Activated CD4-positive, alpha-beta T cell treated with anti-CD3 and anti-CD28 coated beads, Interleukin-10, Interleukin-2, amounts not matched to agents 100 ng/mL and 50 ng/mL, durations not matched to agents 16 hours and 8 hours (primary cell): ENCODE data around the gene NEO1.

Experiments used
- DNase-seq: peaks from one replicate; pipeline ENCODE4 v3.0.0-alpha.2; 2020

The NEO1 gene

DNA sequence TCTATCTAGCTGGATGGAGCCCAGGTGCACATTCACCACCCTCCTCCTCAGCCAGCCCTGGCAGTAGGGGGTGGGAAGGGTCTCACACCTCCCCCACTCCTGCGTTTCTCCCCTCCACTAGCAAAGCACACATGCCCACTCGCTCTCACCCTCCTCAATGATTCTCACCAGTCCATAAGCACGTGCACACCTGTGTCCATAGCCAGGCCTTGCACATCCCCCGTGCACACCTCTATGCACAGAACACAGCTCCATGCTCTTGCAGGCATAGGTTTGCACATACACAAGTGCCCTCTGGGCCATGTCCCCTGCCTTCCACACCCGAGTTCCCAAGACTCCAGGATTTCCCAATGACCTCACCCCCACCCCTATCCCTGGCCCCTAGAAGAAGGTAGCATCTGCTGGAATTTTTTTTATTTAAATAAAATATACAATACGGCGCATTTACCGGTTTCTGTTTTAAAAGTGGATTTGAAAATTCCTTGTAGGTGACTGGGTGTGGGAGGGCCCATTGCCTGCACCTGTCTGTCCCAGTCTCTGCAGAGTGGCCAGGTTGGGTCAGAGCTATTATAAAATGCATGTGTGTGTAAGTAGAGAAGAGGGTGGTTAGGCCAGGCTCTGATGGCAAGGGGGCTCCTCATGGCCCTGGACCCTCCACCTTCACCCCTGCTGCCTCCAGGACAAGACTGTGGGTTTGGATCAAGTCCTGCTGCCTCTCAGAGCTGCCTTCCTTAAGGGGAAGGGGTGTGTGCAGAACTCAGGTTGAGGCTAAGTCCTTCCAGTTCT is 267.4 kb downstream of the NEO1 start:
- no peak for DNase-seq

DNA sequence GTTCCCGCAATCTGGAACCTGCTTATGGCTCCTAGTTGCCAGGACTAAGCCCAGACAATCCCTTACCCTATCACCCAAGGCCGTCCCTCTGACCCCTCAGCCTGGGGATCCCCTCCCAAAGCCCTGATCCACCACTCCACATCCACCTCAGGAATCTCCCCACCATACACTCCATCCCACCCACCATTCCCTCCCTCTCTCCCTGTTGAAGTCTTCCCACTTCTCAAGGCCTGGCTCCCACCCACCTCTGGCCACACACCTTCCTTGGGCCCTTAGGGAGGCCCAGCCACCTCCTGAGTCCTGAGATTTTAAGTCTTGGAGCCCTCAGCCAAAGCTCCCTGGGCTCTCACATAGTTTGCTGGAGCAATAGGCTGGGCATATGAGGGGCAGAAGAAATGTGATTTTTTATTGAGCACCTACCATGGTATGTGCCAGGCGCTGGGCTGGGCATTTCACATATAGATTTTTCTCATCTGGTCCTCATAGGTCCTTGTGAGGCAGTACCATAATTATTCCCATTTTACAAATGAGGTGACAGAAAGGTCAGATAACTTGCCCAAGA is 268.4 kb downstream of the NEO1 start:
- DNase-seq, result no peak

DNA sequence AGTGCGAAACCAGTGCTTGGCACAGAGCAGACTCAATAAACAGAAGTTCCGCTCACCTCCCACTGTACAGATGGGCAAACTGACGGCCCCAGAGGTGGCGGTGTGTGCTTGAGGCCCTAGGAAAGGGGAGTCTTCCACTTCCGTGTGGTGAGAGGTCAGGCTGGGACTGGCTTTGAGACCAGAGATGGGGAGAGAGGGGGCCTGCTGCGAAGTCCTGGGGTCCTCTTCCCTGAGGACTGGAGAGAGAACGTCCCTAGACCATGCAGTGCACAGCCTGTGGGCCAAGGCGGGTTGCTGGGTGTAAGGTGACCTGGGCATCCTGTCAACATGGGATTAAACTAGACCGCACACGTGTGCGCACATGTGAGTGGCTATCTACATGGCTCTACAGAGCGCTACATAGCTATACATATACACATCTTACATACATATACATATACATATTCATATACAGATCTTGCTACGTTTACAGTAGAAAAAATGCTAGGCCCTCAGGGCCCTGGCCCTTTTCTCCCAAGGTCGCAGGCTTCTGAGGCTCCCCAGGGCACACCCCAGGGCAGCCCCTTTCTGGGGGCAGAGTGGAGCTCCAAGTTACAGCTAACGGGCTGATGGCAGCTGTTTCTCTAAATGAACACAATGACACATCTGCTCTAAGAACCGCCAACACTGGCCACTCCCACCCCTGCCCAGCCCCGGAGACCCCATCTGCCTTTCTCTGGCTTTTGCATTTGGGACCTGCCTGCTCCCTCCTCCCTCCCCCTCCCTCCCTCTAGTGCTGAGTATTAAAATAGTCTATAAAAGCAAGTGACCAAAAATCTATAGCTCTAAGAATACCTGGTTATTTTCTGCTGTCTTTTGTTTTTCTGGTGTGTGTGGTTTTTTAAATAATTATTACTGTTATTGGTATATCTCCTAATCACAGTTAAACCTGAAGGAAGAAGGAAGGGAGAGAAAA is 269.5 kb downstream of the NEO1 start:
- DNase-seq, result no peak

DNA sequence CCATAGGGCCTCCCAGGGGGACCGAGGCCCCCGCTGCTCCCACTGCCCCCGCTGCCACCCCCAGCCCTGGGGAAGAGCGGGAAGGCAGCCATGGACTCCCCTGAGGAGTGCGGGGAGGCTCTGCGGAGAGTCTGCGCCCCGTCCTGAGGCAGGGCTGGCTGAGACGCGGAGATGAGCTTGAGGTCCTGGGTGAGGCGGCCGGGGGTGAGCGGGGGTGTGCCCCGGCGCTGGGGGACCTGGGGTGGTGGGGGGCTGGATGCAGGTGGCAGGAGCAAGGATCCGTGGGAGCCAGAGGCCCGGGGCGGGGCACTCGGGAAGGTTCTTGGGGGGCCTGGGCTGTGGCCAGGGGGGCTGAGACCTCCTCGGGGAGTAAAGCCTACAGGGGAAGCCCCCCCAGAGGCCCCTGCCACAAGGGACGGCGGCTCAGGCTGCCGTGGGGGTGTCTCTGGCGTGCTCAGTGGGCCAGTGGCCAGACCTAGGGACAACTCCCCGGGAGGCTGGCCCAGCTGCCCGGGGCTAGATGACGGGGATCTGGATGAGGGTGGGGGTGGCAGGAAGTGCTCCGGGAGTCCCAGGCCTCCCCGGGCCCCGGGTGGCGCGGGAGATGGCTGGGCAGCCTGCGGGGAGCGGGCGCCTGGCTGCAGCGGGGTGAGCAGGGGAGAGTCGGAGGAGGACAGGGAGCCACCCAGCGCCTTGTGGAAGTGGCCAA is 270.6 kb downstream of the NEO1 start:
- DNase-seq, result no peak

DNA sequence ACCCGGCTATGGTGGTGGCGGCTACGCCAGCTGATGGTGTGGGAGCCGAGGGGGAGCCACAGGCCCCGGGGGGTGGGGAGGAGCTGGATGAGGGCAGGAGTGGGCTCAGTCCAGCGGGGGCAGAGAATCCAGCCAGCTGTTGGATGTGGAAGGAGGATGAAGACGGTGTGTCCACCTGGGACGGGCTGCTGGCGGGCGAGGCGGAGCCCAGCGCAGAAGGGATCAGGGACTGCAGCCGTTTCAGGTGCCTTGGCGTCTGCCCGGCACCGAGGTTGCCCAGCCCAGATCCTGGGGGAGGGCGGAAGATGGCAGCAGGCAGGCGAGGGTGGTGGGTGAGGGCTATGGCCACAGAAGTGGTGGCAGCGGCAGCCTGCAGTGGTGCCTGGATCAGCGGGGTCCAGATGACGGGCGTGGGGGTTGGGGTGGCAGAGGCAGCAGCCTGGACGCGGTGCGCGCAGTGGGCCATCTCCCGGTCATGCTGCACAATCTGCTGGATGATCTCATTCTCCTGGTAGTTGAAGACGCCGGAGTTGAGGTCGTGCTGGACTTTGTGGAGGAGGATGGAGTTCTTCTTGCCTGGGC is 271.2 kb downstream of the NEO1 start:
- DNase-seq, result no peak

DNA sequence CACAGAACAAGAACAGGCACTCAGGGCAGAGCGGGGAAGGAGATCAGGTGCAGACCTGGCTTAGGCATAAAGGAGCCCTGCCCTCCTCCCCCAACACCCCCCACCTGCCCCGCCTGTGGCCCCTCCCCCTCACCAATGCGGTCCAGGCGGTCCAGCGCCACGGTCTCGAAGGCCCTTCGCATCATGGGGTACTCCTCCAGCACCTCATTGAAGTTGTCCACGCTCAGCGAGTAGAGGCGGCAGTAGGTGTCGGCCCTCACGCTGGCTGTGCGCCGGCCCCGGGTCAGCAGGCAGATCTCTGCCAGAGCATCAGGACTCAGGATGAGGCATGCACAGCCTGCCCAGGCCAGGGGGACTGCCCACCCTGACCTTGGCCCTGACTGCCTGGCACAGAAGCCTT is 271.7 kb downstream of the NEO1 start:
- no peak for DNase-seq

DNA sequence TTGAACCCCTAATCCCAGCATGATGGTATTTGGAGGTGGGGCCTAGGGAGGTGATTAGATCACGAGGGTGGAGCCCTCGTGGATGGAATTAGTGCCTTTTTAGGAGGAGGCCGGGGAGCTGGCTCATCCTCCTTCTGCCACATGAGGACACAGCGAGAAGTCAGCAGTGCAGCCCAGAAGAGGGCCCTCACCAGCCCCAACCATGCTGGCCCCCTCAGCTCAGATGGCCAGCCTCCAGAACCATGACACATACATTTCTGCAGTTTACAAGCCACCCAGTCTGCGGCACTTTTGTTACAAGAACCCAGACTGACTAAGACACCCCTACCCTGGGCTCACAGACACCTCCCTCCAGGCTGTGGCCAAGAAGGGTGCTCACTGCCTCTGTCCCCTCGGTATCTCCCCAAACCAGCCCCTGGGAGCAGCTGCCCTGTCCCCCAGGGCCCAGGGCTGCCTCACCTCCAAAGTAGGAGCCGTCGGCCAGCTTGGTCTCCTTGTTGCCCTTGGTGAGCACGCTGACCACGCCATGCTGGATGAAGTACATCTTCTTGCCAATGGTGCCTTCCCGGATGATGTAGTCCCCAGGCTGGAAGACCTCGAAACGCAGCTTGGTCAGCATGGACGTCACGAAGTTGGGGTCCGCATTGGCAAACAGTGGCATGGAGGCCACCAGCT is 272.4 kb downstream of the NEO1 start:
- no peak for DNase-seq

DNA sequence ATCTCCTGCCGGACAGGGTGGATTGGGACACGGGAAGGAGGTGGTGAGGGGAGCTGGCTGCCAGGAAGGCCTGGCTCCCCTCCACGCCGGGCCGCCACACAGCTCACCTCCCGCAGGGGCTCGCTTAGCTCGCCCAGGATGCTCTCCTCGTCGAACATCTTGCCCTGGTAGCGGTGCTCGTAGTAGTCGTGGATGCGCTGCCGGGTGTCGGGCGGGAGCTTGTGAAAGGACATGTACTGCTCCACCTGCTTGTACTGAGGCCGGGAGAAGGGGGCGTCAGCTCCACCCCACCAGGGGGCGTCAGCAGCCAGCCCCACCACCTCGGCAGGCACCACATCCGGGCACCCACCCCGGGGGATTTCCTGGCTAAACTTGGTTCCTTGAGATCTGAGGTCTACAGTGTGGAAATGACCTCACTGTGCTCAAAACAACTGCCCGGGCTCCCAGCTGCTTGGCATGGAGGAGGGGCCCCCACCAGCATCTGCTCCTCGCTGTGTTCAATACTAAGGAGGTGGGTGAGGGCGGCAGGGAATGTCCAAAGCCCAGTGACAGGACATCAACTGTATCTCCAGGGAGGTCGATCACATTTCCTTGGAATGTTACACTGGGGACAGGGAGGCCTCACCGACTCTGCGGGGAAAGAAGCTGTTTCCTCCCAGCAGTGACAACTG is 273.1 kb downstream of the NEO1 start:
- peak; percentile 35 for DNase-seq

DNA sequence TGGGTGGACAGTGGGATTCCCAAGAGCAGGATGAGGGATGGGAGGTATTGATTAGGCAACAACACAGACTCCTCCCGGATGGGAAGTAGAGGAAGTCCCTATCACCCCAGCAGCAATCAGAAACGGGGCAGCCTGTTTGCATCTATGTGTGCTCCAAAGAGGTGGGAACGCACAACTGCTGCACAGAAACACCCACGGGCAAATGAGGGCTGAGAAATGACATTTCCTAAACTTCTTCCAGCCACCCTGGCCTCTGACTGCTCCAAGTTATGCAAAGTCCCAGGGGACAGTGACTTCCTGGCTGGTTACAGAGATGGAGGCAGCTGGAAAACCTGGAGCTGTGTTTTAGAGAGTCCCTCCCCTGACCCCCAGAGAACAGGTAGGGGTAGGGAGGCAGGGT is 273.9 kb downstream of the NEO1 start:
- DNase-seq, result no peak

DNA sequence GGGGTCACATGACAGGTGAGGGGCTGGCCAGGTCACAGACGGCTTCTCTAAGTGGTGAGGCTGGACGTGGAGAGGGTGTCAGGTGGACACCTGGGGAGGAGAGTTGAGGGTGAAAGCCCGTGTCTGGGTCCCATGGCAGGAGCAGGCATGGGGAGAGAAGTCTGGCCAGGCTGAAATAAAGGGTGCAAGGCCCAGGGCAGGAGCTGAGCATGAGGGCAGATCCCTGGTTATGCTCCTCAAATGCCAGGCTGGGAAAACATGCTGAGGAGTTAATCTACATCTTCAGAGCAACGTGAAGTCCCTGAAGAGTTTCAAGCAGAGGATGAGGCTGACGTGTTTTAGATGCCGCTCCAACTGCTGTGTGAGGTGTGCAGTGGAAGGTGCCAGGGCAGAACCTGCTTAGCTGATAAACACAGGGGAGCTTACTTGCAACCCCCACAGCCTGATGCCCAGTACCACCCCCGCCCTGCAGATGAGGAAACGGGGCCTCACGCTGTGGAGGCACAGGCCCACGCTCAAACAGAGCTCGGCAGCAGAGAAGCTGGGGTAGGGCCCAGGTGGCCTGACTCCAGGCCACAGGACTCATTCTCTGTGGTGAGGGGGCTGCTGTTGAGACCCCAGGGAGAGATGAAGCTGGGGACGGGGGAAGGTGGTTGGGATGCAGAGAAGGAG is 276.0 kb downstream of the NEO1 start:
- no peak for DNase-seq

DNA sequence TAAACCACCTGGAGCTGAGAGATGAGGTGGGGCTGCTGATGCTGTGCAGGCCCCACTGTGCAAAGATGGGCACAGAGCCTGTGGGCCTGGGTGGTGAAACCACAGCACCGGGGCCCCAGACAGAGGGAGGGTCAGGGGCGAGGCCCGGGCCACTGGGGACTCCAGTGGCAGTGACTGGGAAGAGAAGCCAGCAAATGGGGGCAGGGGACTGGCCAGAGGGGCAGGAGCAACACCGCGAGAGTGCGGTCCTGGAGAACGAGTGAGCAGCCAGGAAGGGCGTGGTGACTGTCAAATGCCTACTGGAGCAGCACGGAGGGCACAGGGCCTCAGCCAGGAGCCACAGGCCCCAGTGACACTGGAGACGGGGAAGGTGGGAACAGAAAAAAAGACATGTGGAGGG is 276.7 kb downstream of the NEO1 start:
- DNase-seq, result no peak

DNA sequence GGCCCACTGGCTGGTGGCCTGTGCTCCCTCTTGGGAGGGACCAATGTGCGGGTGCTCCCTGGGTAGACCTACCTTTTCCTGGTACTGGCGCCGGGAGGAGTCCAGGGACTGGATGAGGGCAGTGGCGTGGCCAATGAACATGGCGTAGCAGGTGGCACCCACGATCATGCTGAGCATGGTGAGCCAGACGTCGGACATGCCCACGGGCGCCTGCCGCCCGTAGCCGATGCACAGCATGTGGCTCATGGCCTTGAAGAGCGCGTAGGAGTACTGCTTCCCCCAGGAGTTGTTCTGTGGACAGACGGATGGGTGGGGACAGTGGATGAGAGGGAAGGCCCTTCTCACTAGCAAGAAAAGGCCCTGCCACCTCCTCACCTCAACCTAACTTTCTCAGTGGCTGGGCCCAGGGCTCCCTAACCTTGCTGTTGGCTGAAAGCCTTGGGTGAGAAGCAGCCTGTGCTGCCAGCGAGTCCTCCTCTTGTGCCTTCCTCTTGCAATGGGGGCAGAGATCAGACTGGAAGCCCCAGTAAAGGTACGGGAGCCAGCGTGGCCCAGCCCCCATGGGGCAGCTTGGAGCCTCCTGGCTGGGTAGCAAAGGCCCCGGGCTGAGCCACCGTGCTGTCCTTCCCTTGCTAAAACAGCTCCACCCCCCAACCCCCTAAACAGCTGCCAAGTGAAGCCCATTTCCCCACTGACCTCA is 277.4 kb downstream of the NEO1 start:
- DNase-seq, result no peak

DNA sequence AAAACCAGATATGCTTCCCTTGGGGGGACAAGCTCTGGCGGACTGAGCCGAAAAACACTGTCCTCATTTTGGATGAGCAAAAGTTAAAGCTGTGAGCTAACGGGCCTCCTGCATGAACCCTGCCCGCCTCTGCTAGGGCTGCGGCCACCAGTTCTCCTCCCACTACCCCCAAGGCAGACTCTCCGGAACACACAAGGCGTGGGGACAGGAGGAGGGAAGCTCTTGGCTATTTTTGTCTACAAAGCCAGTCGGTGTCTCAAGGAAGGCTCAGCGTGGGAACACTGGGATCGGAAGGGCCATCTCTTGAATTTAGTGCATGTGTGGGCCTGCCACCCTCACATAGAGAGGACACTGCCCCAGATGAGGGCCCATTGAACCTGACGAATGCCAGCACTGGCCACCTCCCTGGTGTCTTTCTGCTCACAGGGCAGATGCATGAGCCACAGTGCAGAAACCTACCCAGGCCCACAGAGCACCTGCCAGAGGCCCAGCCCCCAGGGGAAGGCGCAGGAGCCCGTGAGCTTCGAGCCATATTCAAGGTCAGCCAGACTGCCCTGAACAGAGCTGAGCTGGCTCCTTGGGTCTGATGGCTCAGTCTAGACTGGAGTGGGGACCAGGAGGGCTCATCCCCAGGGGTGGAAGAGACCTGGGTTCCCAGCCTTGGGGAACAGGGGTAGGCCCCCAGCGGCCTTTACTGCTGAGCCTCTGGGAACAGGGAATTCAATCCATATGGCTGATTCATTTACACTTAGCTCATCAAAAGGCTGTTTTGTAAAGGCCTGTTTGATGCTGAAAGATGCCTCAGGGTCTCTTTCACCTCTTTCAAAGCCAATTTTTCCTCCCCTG is 278.2 kb downstream of the NEO1 start:
- DNase-seq, result no peak

DNA sequence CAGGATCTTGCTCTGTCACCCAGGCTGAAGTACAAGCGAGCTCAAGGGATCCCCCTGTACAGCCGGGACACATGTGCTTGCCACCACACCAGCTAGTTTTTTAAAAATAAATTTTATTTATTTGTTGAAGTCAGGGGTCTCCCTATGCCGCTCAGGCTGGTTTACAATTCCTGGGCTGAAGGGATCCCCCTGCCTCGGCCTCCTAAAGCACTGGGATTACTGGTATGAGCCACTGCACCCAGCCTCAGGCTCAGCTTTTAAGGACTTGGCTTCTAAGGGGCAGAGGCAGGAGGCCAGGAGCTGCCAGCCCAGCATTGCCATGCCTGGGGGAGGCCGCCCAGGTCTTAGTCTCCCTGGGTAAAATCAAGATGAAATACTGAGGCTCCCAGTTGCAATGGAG is 279.2 kb downstream of the NEO1 start:
- DNase-seq, result no peak

DNA sequence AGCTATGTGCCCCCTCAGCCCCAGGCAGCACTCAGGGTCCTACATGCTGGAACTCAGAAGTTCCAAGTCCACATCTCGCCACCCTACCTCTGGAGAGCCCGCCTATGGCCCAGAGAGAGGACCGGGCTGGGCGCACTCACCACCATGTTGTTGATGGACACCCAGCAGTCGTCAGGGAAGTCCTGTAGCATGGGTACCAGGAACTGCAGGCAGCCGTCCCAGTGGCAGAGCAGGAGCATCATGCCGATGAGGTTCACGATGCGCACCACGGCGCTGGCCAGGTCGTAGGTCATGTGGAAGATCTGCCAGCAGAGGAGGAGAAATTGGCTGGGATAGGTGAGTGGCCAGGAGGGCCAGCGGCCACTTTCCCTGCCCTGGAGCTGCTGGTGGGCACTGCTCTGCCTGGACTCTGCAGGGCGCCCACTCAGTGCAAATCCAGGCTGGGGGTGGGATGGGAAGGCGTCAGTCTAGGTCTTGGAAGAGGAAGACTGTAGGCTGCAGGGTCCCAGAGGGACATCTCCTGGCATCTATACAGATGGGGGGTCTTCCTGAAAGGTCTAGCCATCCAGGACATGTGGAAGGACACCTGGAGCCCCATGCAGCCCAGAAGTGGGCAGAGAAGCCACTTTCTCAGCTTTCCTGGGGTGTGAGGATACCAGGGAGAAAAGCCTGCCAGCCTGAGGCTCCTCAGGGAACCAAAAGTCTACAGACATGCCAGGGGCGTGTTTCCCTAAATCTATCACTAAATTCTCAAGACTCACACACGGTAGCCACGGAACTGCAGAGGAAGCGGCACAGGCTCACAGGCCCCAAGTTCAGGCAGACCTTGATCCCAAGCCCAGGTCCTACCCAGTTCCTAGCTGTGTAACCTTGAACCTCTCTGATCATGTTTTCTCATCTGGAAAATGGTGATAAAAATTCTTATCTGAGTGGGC is 280.0 kb downstream of the NEO1 start:
- no peak for DNase-seq

DNA sequence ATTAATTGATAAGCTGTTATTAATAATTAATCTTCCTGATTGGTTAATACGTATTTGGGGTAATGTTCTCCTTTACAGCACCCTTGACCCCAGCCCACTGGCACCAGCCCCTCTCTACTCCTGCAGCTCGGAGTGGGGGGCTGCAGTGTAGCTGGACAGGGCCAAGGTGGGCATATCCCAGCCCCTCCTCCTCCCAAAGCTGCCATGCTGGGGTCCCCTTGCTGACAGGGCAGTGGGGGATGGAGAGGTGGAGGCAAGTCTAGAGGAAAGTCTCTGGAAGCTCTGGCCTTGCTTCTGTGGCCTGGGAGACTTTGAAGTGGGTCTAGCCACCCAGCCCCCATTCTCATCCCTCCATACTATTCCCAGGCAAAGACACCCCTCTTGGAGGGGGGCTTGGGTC is 280.7 kb downstream of the NEO1 start:
- DNase-seq, result no peak

DNA sequence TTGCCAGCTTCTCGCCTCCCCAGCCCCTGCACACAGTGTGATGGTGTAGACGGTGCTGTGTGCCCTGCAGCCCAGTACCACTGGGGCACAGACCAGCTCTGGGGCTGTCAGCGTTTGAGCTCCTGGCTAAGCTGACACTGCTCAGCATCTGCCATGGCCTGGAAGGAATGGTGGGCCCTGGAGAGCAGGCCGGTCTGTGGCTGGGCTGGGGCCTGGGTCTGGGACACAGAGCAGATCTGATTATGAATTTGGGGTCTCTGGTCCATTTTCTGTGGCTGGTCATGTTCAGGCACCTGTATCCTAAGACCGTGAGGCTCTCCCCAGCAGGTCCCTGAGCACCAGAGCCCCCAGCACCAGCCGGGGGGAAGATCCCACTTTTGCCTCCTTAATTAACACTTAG is 281.8 kb downstream of the NEO1 start:
- no peak for DNase-seq

DNA sequence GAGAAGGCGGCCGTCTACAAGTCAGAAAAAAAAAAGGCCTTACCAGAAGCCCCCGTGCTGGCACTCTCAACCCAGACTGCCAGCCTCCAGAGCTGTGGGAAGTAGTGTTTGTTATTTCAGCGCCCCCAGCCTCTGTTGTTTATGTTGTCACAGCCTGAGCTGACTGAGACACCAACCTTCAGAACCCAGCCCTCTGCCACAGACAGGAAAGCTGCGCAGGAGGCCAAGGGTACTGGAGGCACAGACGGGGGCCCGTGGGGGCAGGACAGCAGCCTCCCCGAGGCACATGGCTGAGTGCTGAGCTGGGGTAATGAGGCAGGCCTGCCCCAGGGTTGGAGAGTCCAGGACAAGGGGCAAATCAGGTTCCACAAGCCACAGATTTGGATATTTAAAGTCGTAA is 282.8 kb downstream of the NEO1 start:
- DNase-seq, result no peak
